Measurements from ENCODE around the gene RPLP1.
A peak's percentile ranks its signal among the peaks of the same experiment; 100 is the strongest.

The RPLP1 gene

GRCh38 chr15:69462493-69463181, 10.0 kb downstream of the RPLP1 start (continued):
- no peak for TF ChIP-seq ZNF223 (tag by site-specific recombination; IDR thresholded peaks at IDR 0.05)
- TF ChIP-seq PATZ1 (tag by site-specific recombination; IDR thresholded peaks at IDR 0.05): peak; percentile 62; the same call in 1 of the 2 replicates
- peak; percentile 62; the same call in 1 of the 2 replicates for TF ChIP-seq ZSCAN5A (tag by site-specific recombination; IDR thresholded peaks at IDR 0.05)
- TF ChIP-seq SP7 (tag by site-specific recombination; IDR thresholded peaks at IDR 0.05): peak; percentile 71
- peak; percentile 77 for TF ChIP-seq SP2 (tag by site-specific recombination; IDR thresholded peaks at IDR 0.05)
- TF ChIP-seq ZSCAN16 (tag by site-specific recombination; IDR thresholded peaks at IDR 0.05): no peak
- no peak for TF ChIP-seq ZFP3 (tag by site-specific recombination; IDR thresholded peaks at IDR 0.05; ENCODE audit: low read depth)
- TF ChIP-seq ZNF16 (tag by site-specific recombination; IDR thresholded peaks at IDR 0.05; ENCODE audit: low read depth): no peak
- TF ChIP-seq REST (tag by site-specific recombination; IDR thresholded peaks at IDR 0.05): no peak
- no peak for TF ChIP-seq HOXC10 (CRISPR knock-in tag; IDR thresholded peaks at IDR 0.05)
- no peak for TF ChIP-seq ZNF140 (tag by site-specific recombination; IDR thresholded peaks at IDR 0.05)
- TF ChIP-seq ZNF549 (tag by site-specific recombination; IDR thresholded peaks at IDR 0.05): no peak
- no peak for TF ChIP-seq ZNF280C (tag by site-specific recombination; IDR thresholded peaks at IDR 0.05)
- peak; percentile 30; the same call in 1 of the 2 replicates for TF ChIP-seq ZNF10 (tag by site-specific recombination; IDR thresholded peaks at IDR 0.05)
- peak; percentile 23; the same call in 1 of the 2 replicates for TF ChIP-seq ZNF610 (tag by site-specific recombination; IDR thresholded peaks at IDR 0.05; ENCODE audit: borderline replicate concordance)
- TF ChIP-seq ZNF629 (tag by site-specific recombination; IDR thresholded peaks at IDR 0.05): peak; percentile 30; the same call in 1 of the 2 replicates
- TF ChIP-seq ZNF624 (tag by site-specific recombination; IDR thresholded peaks at IDR 0.05): no peak
- no peak for TF ChIP-seq ZNF510 (tag by site-specific recombination; IDR thresholded peaks at IDR 0.05; ENCODE audit: insufficient replicate concordance)
- TF ChIP-seq BCL6B (tag by site-specific recombination; IDR thresholded peaks at IDR 0.05): no peak
- peak; percentile 80; the same call in 1 of the 2 replicates for TF ChIP-seq TRIM28 (IDR thresholded peaks at IDR 0.05; ENCODE audit: borderline replicate concordance, low read length)
- peak; percentile 54; the same call in 1 of the 2 replicates for TF ChIP-seq ZEB2 (tag by site-specific recombination; IDR thresholded peaks at IDR 0.05)
- no peak for TF ChIP-seq ZNF114 (tag by site-specific recombination; IDR thresholded peaks at IDR 0.05)
- TF ChIP-seq EGR2 (tag by site-specific recombination; IDR thresholded peaks at IDR 0.05; ENCODE audit: low read depth): peak; percentile 88
- no peak for TF ChIP-seq ZBTB10 (tag by site-specific recombination; IDR thresholded peaks at IDR 0.05)
- no peak for TF ChIP-seq ZNF175 (tag by site-specific recombination; IDR thresholded peaks at IDR 0.05)
- peak; percentile 65; the same call in 1 of the 2 replicates for TF ChIP-seq KLF7 (tag by site-specific recombination; IDR thresholded peaks at IDR 0.05; ENCODE audit: borderline replicate concordance)

All from HEK293 (cell line).